K562 (cell line): ENCODE measurements around the gene PRDM1. TPM values are rescaled to one million over a fixed set of nuclear protein-coding genes. Genes with fewer than 3 reads are reported as not detected.

Source experiments
- DPF2 ChIP-seq: fragments of 450-650 bp; IDR thresholded peaks from 2 replicates; pipeline ENCODE4 v1.6.1; 2016
- FOSL1 ChIP-seq: fragments of 200-800 bp; sonication (Bioruptor generic); conservative IDR thresholded peaks from 2 replicates; pipeline ENCODE4 v1.6.1; 2016; ENCODE audit warnings: missing genetic modification characterization, missing compliant biosample characterization
- JUN ChIP-seq, 2 experiments: sonication (generic) in 1 of 2; formaldehyde crosslinking in 1 of 2; IDR thresholded peaks; 2 replicates each; pipeline versions ENCODE4 v1.6.1 to v1.8.0; 2012 to 2022; ENCODE audit warnings: borderline replicate concordance in 2 of 2, mild to moderate bottlenecking in 2 of 2, improper control_type of control experiment in 1 of 2, low read depth in 1 of 2, low read length in 1 of 2, missing genetic modification reagents in 1 of 2
- JUND ChIP-seq, 2 experiments: IDR thresholded peaks; 2 replicates in 1 of 2; 3 replicates in 1 of 2; pipeline ENCODE4 v1.6.1; 2011; ENCODE audit warnings: borderline replicate concordance in 2 of 2, low read depth in 2 of 2, low read length in 2 of 2, improper control_type of control experiment in 1 of 2, missing biosample characterization in 1 of 2, missing genetic modification characterization in 1 of 2, missing genetic modification reagents in 1 of 2
- MECOM ChIP-seq: fragments of 250-450 bp; sonication (Bioruptor Pico); IDR thresholded peaks from 2 replicates; pipeline ENCODE4 v1.8.0; 2022; ENCODE audit warnings: inconsistent platforms
- NRF1 ChIP-seq, 2 experiments: fragments of 450-650 bp; IDR thresholded peaks in 1 of 2; conservative IDR thresholded peaks in 1 of 2; 2 replicates each; pipeline ENCODE4 v1.6.1; 2014; ENCODE audit warnings: mild to moderate bottlenecking in 2 of 2
- PHF8 ChIP-seq: fragments of 200-600 bp; sonication (generic); IDR thresholded peaks from 2 replicates; pipeline ENCODE4 v1.6.1; 2012; ENCODE audit warnings: mixed run types, mild to moderate bottlenecking, inconsistent platforms, low read length, moderate library complexity, borderline replicate concordance
- RBM15 ChIP-seq: fragments of 200-400 bp; formaldehyde crosslinking; IDR thresholded peaks from 2 replicates; pipeline ENCODE4 v1.6.1; 2018; ENCODE audit warnings: mild to moderate bottlenecking, low read length, moderate library complexity; ENCODE audit not compliant: insufficient read depth
- SPI1 ChIP-seq: IDR thresholded peaks from 2 replicates; pipeline ENCODE4 v1.6.1; 2011; ENCODE audit warnings: low read depth, low read length, control low read depth, borderline replicate concordance
- SRF ChIP-seq, 2 experiments: fragments of 250-450, 450-650 bp in 1 of 2; sonication (Bioruptor Pico) in 1 of 2; sonication (generic) in 1 of 2; formaldehyde crosslinking; IDR thresholded peaks; 2 replicates each; pipeline versions ENCODE4 v1.5.0 to v1.5.1; 2020 to 2022; ENCODE audit warnings: mild to moderate bottlenecking in 1 of 2, missing genetic modification reagents in 1 of 2
- ZNF184 ChIP-seq: sonication (generic); formaldehyde crosslinking; IDR thresholded peaks from 2 replicates; pipeline ENCODE4 v1.5.0; 2020; ENCODE audit warnings: missing genetic modification reagents
- ZNF717 ChIP-seq: fragments of 250-450 bp; sonication (Bioruptor Pico); IDR thresholded peaks from 2 replicates; pipeline ENCODE4 v1.5.0; 2021
- ZNF764 ChIP-seq: fragments of 250-450 bp; sonication (Bioruptor Pico); IDR thresholded peaks from 2 replicates; pipeline ENCODE4 v1.4.0; 2020; ENCODE audit warnings: low read depth, mild to moderate bottlenecking, moderate library complexity
- polyA plus RNA-seq, 8 experiments: library from polyadenylated mRNA; depleted of rRNA in 4 of 8; stranded (reverse) in 5 of 8; unstranded in 3 of 8; fragments of >200 nt; fragmentation: Nextera tagmentation in 2 of 8; fragmentation: Illumina TruSeq in 1 of 8; extraction: Ambion mirVana in 2 of 8; extraction: Trizol in 1 of 8; gene quantifications; 2 replicates each; pipeline versions ENCODE4 v1.2.1 to v1.2.3, GENCODE V29; 2011 to 2014; ENCODE audit warnings: inconsistent platforms in 1 of 8, missing spikeins in 1 of 8
- total RNA-seq, 7 experiments: library from RNA; depleted of rRNA in 6 of 7; stranded (reverse); fragments of >200 nt in 6 of 7; fragmentation: Illumina TruSeq in 2 of 7; extraction: Trizol in 2 of 7; gene quantifications; 2 replicates each; pipeline versions ENCODE4 v1.2.1 to v1.2.3, GENCODE V29; 2011 to 2021; ENCODE audit warnings: low replicate concordance in 1 of 7
- TF ChIP-seq, protein P1 (sequence below): fragments of 250-450 bp; sonication (Bioruptor Pico); IDR thresholded peaks from 2 replicates; pipeline ENCODE4 v1.9.0; 2021; ENCODE audit warnings: mild to moderate bottlenecking, inconsistent platforms
- TF ChIP-seq, protein P2 (sequence below): fragments of 450-650 bp; IDR thresholded peaks from 2 replicates; pipeline ENCODE4 v1.6.1; 2016
- TF ChIP-seq, protein P3 (sequence below): fragments of 450-650 bp; IDR thresholded peaks from 2 replicates; pipeline ENCODE4 v1.6.1; 2017; ENCODE audit warnings: mild to moderate bottlenecking, moderate library complexity

The PRDM1 gene
- total and polyA plus RNA-seq, 9 of the 15 experiments (the other 6 are each of a cell fraction or from before 2014, with no cell fraction given) = 0.09 to 0.89 (median 0.27) TPM

DNA sequence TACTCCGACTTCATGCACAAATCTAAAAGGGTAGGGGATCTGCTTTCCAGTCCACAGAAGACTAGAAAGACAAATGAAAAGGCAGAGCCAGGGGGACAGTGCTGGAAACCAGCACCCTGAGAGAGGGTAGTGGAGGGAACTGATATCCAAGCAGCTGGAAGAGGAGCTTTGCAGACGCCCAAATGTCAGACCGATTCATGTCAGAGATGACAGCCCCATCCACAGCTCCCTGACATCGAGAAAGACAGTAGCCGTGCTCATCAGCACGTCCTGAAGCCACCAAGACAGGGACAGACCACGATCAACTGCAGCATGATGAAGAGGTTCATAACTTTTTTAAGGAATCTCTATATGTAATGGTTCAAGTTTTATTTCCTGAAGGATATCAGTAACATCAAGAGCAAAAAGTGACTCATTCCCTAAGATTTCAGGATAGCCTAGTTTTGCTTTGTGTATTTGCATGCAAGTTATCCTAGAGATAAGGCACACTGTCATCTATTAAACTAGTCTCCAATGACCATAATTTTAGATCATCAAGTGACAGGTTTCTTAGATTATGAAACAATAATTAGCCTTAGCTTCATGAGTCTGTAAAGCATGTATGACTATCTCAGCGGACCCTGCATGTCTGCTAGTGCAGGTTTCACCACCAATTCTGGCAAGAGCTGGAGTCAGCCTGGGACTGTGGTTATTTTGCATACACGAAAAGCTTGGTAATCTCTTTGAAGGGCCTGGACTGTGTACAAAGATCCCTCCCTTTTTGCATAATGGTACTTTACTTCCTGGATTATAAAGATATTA is 43.0 kb downstream of the PRDM1 start (continued):
- no peak for TF ChIP-seq PHF8
- TF ChIP-seq ZNF764 (CRISPR knock-in tag) = no peak
- TF ChIP-seq ZNF717 (CRISPR knock-in tag) = no peak
- peak; percentile 84; the same call in 1 of the 2 replicates for TF ChIP-seq MECOM (CRISPR knock-in tag)
- no peak for TF ChIP-seq NRF1 (conservative IDR thresholded peaks at IDR 0.05 in 1 of 2, IDR thresholded peaks at IDR 0.05 in 1 of 2)
- TF ChIP-seq JUN (IDR thresholded peaks at IDR 0.05; ENCODE audit: borderline replicate concordance, low read depth, low read length) = peak; percentile 24; the same call in 1 of the 2 replicates
- no peak for TF ChIP-seq JUN (CRISPR knock-in tag; IDR thresholded peaks at IDR 0.05; ENCODE audit: borderline replicate concordance)
- no peak for TF ChIP-seq SRF (CRISPR knock-in tag; IDR thresholded peaks at IDR 0.05)
- no peak for TF ChIP-seq RBM15
- peak; percentile 61; the same call in 1 of the 2 replicates for TF ChIP-seq DPF2
- TF ChIP-seq, protein P1, sequence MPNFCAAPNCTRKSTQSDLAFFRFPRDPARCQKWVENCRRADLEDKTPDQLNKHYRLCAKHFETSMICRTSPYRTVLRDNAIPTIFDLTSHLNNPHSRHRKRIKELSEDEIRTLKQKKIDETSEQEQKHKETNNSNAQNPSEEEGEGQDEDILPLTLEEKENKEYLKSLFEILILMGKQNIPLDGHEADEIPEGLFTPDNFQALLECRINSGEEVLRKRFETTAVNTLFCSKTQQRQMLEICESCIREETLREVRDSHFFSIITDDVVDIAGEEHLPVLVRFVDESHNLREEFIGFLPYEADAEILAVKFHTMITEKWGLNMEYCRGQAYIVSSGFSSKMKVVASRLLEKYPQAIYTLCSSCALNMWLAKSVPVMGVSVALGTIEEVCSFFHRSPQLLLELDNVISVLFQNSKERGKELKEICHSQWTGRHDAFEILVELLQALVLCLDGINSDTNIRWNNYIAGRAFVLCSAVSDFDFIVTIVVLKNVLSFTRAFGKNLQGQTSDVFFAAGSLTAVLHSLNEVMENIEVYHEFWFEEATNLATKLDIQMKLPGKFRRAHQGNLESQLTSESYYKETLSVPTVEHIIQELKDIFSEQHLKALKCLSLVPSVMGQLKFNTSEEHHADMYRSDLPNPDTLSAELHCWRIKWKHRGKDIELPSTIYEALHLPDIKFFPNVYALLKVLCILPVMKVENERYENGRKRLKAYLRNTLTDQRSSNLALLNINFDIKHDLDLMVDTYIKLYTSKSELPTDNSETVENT (CRISPR knock-in tag) = no peak
- TF ChIP-seq, protein P2, sequence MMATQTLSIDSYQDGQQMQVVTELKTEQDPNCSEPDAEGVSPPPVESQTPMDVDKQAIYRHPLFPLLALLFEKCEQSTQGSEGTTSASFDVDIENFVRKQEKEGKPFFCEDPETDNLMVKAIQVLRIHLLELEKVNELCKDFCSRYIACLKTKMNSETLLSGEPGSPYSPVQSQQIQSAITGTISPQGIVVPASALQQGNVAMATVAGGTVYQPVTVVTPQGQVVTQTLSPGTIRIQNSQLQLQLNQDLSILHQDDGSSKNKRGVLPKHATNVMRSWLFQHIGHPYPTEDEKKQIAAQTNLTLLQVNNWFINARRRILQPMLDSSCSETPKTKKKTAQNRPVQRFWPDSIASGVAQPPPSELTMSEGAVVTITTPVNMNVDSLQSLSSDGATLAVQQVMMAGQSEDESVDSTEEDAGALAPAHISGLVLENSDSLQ = peak; percentile 24; the same call in 1 of the 2 replicates
- TF ChIP-seq JUND (IDR thresholded peaks at IDR 0.05; ENCODE audit: borderline replicate concordance, low read depth, low read length) = peak; percentile 61; the same call in 1 of the 2 replicates
- peak; percentile 75; the same call in 2 of the 3 replicates for TF ChIP-seq JUND (tag; IDR thresholded peaks at IDR 0.05; ENCODE audit: borderline replicate concordance, low read depth, low read length)
- TF ChIP-seq FOSL1 (tag) = peak; percentile 80
- TF ChIP-seq, protein P3, sequence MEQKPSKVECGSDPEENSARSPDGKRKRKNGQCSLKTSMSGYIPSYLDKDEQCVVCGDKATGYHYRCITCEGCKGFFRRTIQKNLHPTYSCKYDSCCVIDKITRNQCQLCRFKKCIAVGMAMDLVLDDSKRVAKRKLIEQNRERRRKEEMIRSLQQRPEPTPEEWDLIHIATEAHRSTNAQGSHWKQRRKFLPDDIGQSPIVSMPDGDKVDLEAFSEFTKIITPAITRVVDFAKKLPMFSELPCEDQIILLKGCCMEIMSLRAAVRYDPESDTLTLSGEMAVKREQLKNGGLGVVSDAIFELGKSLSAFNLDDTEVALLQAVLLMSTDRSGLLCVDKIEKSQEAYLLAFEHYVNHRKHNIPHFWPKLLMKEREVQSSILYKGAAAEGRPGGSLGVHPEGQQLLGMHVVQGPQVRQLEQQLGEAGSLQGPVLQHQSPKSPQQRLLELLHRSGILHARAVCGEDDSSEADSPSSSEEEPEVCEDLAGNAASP = no peak
- TF ChIP-seq SPI1 = no peak
- no peak for TF ChIP-seq ZNF184 (CRISPR knock-in tag)
